Prostate gland (tissue), 2 donors: ENCODE data around the gene SIPA1L3.

Experiments used
- POLR2A ChIP-seq: fragments of 450-650 bp; IDR thresholded peaks from one replicate; pipeline ENCODE4 v1.6.1; 2016; ENCODE audit warnings: antibody characterized with exemption, mild to moderate bottlenecking
- TF ChIP-seq, protein P1 (sequence below), 4 experiments: fragments of 200-600 bp in 2 of 4; fragments of 450-650 bp in 2 of 4; sonication (generic) in 2 of 4; IDR thresholded peaks; 1 replicate in 3 of 4; 2 replicates in 1 of 4; pipeline ENCODE4 v1.5.1; 2016 to 2019; ENCODE audit warnings: antibody characterized with exemption in 4 of 4, mild to moderate bottlenecking in 2 of 4, moderate library complexity in 2 of 4

DNA sequence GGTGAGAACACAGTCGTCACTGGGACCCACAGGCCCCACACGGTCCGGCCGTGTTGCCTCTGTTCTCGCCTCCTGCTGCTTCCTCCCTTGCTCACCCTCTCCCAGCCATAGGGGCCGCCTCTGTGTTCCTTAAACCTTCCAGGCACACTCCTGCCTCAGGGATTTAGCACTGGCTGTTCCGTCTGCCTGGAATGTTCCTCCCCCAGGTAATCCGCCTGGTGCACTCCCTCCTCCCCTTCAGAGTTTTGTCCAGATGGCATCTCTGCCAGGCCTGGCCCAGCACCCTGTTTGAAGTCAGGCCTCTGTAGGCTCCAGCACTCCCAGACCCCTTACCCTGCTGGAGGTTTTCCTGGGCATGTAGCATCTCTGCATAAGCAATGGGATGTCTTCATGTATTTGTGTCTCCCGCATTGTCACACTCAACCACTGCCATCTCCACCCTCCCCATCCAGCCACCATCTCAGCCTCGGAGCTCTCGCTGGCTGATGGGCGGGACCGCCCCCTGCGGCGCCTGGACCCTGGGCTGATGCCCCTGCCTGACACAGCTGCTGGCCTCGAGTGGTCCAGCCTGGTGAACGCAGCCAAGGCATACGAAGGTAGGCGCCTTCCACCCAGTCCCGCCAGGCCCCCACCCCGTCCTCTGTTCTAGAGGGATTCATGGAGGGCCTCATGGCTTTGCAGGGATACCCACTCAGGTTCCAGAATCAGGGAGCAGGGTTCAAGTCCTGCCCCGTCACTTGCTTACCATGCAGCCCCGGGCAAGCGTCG, 291.1 kb downstream of the SIPA1L3 start:
- TF ChIP-seq POLR2A = no peak
- TF ChIP-seq, protein P1, sequence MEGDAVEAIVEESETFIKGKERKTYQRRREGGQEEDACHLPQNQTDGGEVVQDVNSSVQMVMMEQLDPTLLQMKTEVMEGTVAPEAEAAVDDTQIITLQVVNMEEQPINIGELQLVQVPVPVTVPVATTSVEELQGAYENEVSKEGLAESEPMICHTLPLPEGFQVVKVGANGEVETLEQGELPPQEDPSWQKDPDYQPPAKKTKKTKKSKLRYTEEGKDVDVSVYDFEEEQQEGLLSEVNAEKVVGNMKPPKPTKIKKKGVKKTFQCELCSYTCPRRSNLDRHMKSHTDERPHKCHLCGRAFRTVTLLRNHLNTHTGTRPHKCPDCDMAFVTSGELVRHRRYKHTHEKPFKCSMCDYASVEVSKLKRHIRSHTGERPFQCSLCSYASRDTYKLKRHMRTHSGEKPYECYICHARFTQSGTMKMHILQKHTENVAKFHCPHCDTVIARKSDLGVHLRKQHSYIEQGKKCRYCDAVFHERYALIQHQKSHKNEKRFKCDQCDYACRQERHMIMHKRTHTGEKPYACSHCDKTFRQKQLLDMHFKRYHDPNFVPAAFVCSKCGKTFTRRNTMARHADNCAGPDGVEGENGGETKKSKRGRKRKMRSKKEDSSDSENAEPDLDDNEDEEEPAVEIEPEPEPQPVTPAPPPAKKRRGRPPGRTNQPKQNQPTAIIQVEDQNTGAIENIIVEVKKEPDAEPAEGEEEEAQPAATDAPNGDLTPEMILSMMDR (IDR thresholded peaks at IDR 0.05) = no peak
